ENCODE results near the gene KCTD2. TPM values are rescaled to one million over a fixed set of nuclear protein-coding genes. Genes with fewer than 3 reads are reported as not detected.
A peak's percentile ranks its signal among the peaks of the same experiment; 100 is the strongest.
"Not testable (repeated sequence)": the region's sequence is repeated elsewhere in the genome, so short reads cannot be mapped to it uniquely, and the experiment has no call there.

KCTD2 gene
- total RNA-seq, 1 experiment from 2014 or later, result 34.9 TPM

DNA sequence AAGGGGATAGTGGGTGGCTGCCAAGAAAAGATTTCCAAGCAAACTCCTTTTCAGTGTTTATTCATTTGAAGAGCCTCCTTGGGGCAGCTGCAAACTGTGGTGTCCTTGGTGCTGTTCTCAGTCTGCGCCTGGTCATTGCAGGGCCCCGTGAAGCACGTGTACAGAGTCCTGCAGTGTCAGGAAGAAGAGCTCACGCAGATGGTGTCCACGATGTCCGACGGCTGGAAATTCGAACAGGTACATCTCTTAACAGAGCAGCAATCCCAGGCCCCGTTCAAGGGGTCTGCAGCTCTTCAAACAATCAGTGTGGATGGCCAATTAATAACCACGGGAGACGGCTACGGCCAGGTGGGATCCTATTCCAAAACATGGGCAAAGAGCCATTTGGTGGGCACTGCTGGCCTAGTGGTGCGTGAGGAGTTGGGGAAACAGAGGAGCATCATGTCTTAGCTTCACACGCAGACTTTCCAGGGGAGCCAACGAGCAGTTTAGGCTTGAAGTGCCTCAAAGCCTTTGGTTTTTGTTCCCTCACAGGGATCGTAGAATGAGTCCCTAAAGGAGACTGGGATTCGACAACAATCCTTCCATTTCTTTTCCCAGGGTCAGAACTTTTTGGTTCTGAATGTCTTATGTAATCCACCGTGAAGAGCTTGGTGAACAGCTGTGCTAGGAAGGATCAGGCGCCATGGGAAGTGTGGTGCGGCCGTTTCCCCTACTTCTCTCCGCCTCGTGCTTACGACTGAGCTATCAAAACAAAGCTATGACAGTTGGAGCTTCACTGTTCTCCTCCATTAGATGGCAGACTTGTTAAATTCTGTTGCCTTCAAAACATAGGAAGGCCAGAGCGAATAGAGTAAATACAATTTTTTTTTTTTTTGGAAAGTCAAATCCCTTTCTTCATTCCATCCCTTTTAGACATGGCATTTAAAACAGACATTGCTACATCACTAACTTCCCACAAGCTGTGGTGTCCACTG lies 12.6 kb downstream of the KCTD2 start:
- H3K27me3 ChIP-seq (ENCODE audit: control insufficient read depth, insufficient read depth, low read length), result no peaks in the 10 kb centered on the region
- peaks cover 34% of the 10 kb centered on the region for H3K36me3 ChIP-seq (replicated peaks; ENCODE audit: control insufficient read depth, insufficient read depth, low read length)
- H3K4me3 ChIP-seq (ENCODE audit: insufficient read depth, low read depth, low read length), result no peak overlapping the region
- DNase-seq, result peak; percentile 61

DNA sequence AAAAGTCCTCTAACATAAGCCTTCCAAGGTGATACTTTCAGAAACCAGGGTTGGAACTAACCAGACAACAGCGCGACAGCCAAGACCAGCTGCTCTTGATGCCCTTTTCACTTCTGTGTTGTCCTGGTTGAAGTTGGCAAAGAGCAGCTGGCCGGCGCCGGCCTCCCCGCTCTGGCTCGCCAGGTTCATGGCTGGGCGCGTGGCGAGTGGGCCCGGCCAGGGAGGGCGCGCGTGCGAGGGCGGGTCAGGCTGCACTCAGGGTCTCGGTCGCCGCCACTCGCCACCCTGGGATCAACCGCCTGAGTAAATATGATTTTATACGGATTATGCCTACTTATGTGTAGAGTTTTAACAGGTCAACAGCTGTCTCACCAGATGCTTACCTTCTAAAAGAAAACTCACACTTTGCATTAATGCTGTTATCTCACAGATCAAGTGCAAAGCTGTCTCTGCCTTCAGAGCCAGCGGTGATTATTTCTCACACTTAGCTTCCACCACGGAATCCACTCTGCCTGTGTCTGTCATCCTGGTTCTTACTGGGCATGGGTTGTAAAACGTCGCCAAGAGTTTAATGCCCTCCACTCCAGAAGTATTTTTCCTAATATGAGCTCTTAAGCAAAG lies 13.5 kb downstream of the KCTD2 start:
- Histone ChIP-seq H3K4me3 (ENCODE audit: insufficient read depth, low read depth, low read length) (no peak overlapping the region), H3K36me3 (replicated peaks; ENCODE audit: control insufficient read depth, insufficient read depth, low read length) (peaks cover 34% of the 10 kb centered on the region), H3K27me3 (ENCODE audit: control insufficient read depth, insufficient read depth, low read length) (no peaks in the 10 kb centered on the region)
- DNase-seq, result peak; percentile 25

DNA sequence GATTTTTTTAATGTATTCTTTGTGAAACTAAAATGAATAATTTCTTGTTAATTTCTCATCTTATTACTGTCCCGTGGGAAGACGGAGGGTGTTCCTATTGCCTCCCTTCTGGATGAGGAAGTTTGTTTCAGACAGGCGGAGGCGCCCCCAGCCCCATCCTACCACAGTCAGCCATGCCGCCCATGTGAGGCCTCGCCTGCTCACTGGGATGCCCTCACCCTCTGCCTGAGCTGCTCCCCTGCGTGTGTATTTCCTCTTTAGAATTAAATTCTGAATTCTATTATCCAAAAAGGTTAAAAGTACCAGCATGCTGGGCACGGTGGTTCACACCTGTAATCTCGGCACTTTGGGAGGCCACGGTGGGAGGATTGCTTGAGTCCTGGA lies 14.0 kb downstream of the KCTD2 start:
- peaks cover 34% of the 10 kb centered on the region for H3K36me3 ChIP-seq (replicated peaks; ENCODE audit: control insufficient read depth, insufficient read depth, low read length)
- DNase-seq, result peak; percentile 30
- H3K4me3 ChIP-seq (ENCODE audit: insufficient read depth, low read depth, low read length), result no peak overlapping the region
- no peaks in the 10 kb centered on the region for H3K27me3 ChIP-seq (ENCODE audit: control insufficient read depth, insufficient read depth, low read length)

DNA sequence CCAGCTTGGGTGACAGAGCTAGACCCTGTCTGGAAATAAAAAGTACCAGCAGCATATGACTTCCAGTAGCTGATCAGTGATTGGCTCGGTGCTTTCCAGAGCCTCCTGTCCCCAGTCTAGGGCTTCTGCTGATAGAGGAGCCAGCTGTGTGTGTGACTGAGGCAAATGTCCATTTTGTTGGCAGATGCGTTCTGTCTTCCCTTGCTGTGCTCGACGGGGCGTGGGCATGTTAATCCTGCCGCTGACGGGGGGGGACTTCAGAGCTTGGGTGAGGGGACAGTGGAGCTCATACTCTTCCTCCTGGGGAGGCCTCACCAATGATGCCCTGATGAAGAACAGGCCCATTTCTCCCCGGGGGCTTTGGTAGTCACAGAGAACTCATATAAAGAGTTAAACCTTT lies 14.6 kb downstream of the KCTD2 start:
- no peak overlapping the region for H3K4me3 ChIP-seq (ENCODE audit: insufficient read depth, low read depth, low read length)
- peaks cover 34% of the 10 kb centered on the region for H3K36me3 ChIP-seq (replicated peaks; ENCODE audit: control insufficient read depth, insufficient read depth, low read length)
- DNase-seq, result no peak
- no peaks in the 10 kb centered on the region for H3K27me3 ChIP-seq (ENCODE audit: control insufficient read depth, insufficient read depth, low read length)

DNA sequence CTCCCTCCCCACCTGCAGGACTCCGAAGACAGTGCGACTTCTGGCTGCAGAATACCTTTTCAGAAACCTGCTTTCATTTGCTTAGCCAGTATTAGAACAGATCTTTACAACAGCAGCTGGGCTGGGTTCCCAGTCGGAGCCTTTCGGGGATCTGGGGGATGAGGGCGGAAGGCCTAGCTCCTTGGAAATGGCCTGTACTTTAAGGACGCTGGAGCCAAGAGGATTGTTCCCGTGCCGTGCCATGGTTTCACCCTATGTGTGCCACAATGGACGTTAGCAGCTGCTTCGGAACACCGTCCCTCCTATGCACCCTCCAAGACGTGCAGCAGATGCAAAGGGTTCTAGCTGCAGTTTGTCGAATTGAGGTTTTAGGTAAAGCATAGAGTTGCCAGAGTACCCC lies 16.2 kb downstream of the KCTD2 start:
- no peak overlapping the region for H3K4me3 ChIP-seq (ENCODE audit: insufficient read depth, low read depth, low read length)
- peaks cover 34% of the 10 kb centered on the region for H3K36me3 ChIP-seq (replicated peaks; ENCODE audit: control insufficient read depth, insufficient read depth, low read length)
- peak; percentile 30 for DNase-seq

GRCh38 chr17:75063626-75064025 lies 16.6 kb downstream of the KCTD2 start:
- DNase-seq, result peak; percentile 28
- Histone ChIP-seq H3K4me3 (ENCODE audit: insufficient read depth, low read depth, low read length) (no peak overlapping the region), H3K36me3 (replicated peaks; ENCODE audit: control insufficient read depth, insufficient read depth, low read length) (peaks cover 34% of the 10 kb centered on the region), H3K27me3 (ENCODE audit: control insufficient read depth, insufficient read depth, low read length) (no peaks in the 10 kb centered on the region)

More for the DNA sequence above, 16.2 kb downstream of the KCTD2 start:
- no peaks in the 10 kb centered on the region for H3K27me3 ChIP-seq (ENCODE audit: control insufficient read depth, insufficient read depth, low read length)

DNA sequence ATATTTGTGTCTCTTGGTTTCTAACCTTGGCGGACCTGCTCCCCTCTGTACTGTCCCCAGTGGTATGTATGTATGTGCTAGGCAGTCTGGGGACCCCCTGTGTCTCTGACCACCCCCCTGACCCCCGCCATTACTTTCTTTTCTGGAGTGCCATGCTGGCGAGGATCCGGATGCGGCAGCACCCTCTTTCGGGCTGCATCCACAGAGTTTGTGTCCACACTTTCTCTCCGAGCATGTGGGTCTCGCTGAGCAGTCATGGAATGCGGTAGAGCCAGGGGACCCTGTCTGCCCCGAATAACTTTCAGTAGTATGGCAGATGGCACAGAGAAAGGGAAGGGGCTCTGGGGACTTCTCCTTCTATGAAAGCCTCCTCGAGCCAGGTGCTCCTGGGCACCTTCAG lies 17.0 kb downstream of the KCTD2 start:
- Histone ChIP-seq H3K36me3 (replicated peaks; ENCODE audit: control insufficient read depth, insufficient read depth, low read length) (peaks cover 34% of the 10 kb centered on the region), H3K4me3 (ENCODE audit: insufficient read depth, low read depth, low read length) (no peak overlapping the region), H3K27me3 (ENCODE audit: control insufficient read depth, insufficient read depth, low read length) (no peaks in the 10 kb centered on the region)
- DNase-seq, result peak; percentile 19

DNA sequence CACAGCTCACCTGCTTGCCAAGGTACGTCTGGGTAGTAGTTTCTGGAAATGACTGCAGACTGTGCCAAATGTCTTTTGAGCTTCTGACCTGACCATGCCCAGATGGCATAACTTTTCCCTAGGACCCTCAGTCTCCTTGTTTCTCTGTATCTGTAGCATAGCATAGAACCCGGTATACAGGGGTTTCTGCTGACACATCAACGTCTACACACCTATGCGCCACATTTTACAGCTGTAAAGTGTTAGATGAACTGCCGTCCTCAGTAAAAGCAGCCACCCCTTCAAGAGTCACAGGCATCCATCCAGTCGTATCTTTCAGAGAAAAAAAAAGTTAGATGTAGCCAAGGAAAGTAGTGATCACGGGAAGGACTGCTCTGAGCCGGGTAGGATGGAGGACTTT lies 17.4 kb downstream of the KCTD2 start:
- H3K4me3 ChIP-seq (ENCODE audit: insufficient read depth, low read depth, low read length), result no peak overlapping the region
- peaks cover 32% of the 10 kb centered on the region for H3K36me3 ChIP-seq (replicated peaks; ENCODE audit: control insufficient read depth, insufficient read depth, low read length)

GRCh38 chr17:75064867-75065561 lies 18.0 kb downstream of the KCTD2 start:
- no peaks in the 10 kb centered on the region for H3K27me3 ChIP-seq (ENCODE audit: control insufficient read depth, insufficient read depth, low read length)
- H3K36me3 ChIP-seq (replicated peaks; ENCODE audit: control insufficient read depth, insufficient read depth, low read length), result peaks cover 28% of the 10 kb centered on the region
- peak; percentile 71 for DNase-seq
- no peak overlapping the region for H3K4me3 ChIP-seq (ENCODE audit: insufficient read depth, low read depth, low read length)

More for the DNA sequence above, 17.4 kb downstream of the KCTD2 start:
- DNase-seq, result no peak
- H3K27me3 ChIP-seq (ENCODE audit: control insufficient read depth, insufficient read depth, low read length), result no peaks in the 10 kb centered on the region

DNA sequence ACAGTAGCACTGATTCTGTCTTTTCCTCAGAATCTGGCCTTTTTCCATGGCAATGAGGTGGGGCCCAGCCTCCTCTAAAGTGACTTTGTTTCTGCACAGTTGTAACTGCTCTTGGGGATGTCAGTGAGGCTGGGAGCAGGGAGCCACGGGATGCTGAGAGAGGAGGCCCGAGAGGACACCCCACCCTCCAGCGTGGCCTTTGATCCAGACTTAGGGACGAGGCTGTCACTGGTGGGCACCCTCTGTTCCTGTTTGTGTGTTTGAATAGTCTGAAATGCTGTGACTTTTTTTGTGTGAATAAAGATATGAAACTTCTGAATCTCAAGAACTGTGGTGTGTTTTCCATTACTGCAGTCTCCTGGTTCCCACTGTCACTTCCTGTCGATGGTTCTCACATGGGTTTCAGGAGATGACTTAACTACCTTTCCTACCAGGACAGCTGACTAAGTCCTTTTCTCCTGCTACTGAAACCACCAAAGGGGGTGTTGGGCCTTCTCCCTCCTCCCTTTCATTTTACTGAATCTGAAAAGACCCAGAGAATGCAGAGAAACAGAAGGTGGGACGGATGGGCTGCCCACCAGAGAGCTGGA lies 18.6 kb downstream of the KCTD2 start:
- Histone ChIP-seq H3K36me3 (replicated peaks; ENCODE audit: control insufficient read depth, insufficient read depth, low read length) (peaks cover 27% of the 10 kb centered on the region), H3K4me3 (ENCODE audit: insufficient read depth, low read depth, low read length) (no peak overlapping the region), H3K27me3 (ENCODE audit: control insufficient read depth, insufficient read depth, low read length) (no peaks in the 10 kb centered on the region)
- DNase-seq, result peak; percentile 29

- Histone ChIP-seq H3K36me3 (replicated peaks; ENCODE audit: control insufficient read depth, insufficient read depth, low read length) (peaks cover 13% of the 10 kb centered on the region), H3K4me3 (ENCODE audit: insufficient read depth, low read depth, low read length) (no peak overlapping the region), H3K27me3 (ENCODE audit: control insufficient read depth, insufficient read depth, low read length) (no peaks in the 10 kb centered on the region)
- DNase-seq, result peak; percentile 28
Measured at GRCh38 chr17:75067856-75068255, 20.8 kb downstream of the KCTD2 start.

DNA sequence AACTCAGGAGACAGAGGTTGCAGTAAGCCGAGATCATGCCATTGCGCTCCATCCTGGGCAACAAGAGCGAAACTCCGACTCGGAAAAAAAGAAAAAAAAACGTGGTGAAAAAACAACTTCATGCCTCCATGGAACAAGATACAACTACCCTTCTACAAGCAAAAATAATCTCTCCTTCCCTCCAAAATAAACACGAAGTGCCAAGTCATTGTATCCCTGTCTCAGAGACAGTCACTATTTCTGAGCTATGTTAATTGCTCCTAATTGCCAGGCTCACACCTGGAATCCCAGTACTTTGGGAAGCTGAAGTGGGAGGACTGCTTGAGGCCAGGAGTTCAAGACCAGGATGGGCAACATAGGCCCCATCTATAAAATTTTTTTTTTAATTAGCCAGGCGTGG lies 21.7 kb downstream of the KCTD2 start:
- H3K4me3 ChIP-seq (ENCODE audit: insufficient read depth, low read depth, low read length), result no peak overlapping the region
- H3K36me3 ChIP-seq (replicated peaks; ENCODE audit: control insufficient read depth, insufficient read depth, low read length), result peaks cover 5% of the 10 kb centered on the region
- H3K27me3 ChIP-seq (ENCODE audit: control insufficient read depth, insufficient read depth, low read length), result no peaks in the 10 kb centered on the region
- DNase-seq, result peak; percentile 6

DNA sequence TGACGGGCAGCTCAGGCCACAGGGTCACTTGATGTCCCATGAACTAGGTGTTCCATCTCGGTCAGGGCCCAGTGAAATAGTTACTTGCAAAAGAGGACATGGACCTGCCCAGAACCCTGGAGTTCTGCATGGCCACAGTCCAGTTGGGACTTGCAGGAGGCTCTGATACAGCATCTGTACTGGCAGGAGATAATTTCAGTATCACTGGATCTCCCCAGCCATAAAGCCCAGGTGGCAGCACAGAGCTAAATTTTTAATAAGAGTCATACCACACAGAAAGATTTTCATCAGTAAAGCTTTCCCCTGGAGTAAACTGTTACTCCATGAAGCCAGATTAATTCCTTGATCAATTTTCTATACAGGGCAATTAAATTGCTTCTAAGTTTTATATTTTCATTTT lies 22.8 kb downstream of the KCTD2 start:
- DNase-seq, result peak; percentile 43
- Histone ChIP-seq H3K36me3 (replicated peaks; ENCODE audit: control insufficient read depth, insufficient read depth, low read length) (no peaks in the 10 kb centered on the region), H3K27me3 (ENCODE audit: control insufficient read depth, insufficient read depth, low read length) (no peaks in the 10 kb centered on the region), H3K4me3 (ENCODE audit: insufficient read depth, low read depth, low read length) (no peak overlapping the region)

DNA sequence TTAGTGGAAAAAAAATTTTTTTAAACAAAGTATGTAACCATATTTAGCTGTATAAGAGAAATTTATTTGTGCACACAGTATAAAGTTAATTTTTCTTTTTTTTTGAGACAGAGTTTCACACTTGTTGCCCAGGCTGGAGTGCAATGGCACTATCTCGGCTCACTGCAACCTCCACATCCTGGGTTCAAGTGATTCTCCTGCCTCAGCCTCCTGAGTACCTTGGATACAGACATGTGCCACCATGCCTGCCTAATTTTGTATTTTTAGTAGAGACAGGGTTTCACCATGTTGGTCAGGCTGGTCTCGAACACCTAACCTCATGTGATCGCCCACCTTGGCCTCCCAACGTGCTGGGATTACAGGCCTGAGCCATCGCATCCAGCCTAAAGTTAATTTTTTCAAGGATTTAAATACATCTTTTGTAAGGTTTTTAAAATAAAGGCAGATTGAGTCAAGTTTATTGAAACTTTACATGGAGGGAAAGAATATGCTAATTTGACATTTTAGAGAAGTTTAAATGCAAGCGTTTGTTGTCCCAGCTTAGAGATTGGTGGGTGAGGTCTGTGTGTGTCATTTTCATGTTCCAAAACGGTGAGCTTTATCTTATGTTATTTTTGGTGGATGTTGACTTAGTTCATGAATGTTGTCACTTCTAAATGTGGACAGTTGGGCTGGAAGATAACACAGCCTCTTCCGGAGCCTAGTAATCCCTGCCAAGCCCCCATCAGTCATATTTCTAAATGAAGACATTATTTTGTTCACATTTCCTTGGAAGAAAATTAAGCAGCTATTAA lies 24.6 kb downstream of the KCTD2 start:
- H3K27me3 ChIP-seq (ENCODE audit: control insufficient read depth, insufficient read depth, low read length); H3K4me3 ChIP-seq (ENCODE audit: insufficient read depth, low read depth, low read length); DNase-seq; H3K36me3 ChIP-seq (replicated peaks; ENCODE audit: control insufficient read depth, insufficient read depth, low read length): not testable (repeated sequence)

Data from H7 (cell line).